Liver (tissue), 9 donors: ENCODE results near the gene MYO3B. TPM values are rescaled to one million over a fixed set of nuclear protein-coding genes. Genes with fewer than 3 reads are reported as not detected.

ENCODE experiments used
- DNase-seq: peaks from one replicate; pipeline ENCODE4 v3.0.0-alpha.2; 2017; ENCODE audit warnings: low spot score
- H3K27ac ChIP-seq, 2 donors: one replicate each; pipeline ENCODE4 v1.7.0; 2013; ENCODE audit warnings: inconsistent platforms in 2 of 2, low read length in 2 of 2, control low read depth in 1 of 2, low read depth in 1 of 2, mild to moderate bottlenecking in 1 of 2
- H3K27me3 ChIP-seq, 4 donors: one replicate each; pipeline versions ENCODE4 v1.6.1 to v1.7.0; 2013; ENCODE audit warnings: low read length in 3 of 4, inconsistent platforms in 1 of 4, mild to moderate bottlenecking in 1 of 4, moderate library complexity in 1 of 4; ENCODE audit not compliant: control insufficient read depth in 4 of 4, insufficient read depth in 4 of 4
- H3K36me3 ChIP-seq, 4 donors: one replicate each; pipeline versions ENCODE4 v1.6.1 to v1.7.0; 2013; ENCODE audit warnings: low read length in 3 of 4, mild to moderate bottlenecking in 3 of 4, low read depth in 1 of 4, moderate library complexity in 1 of 4; ENCODE audit not compliant: control insufficient read depth in 4 of 4, insufficient read depth in 3 of 4
- H3K4me1 ChIP-seq, 4 donors: one replicate each; pipeline versions ENCODE4 v1.6.1 to v1.7.0; 2013; ENCODE audit warnings: low read length in 3 of 4, mild to moderate bottlenecking in 3 of 4, moderate library complexity in 1 of 4; ENCODE audit not compliant: control insufficient read depth in 4 of 4, insufficient read depth in 4 of 4
- H3K4me3 ChIP-seq, 3 donors: one replicate each; pipeline versions ENCODE4 v1.6.1 to v1.7.0; 2013; ENCODE audit warnings: low read length in 3 of 3, control low read depth in 1 of 3, low read depth in 1 of 3, mild to moderate bottlenecking in 1 of 3
- H3K9ac ChIP-seq, 2 donors: one replicate each; pipeline ENCODE4 v1.7.0; 2013; ENCODE audit warnings: low read length in 2 of 2, mild to moderate bottlenecking in 2 of 2, moderate library complexity in 2 of 2, control low read depth in 1 of 2, low read depth in 1 of 2
- H3K9me3 ChIP-seq, 4 donors: one replicate each; pipeline versions ENCODE4 v1.6.1 to v1.7.0; 2013; ENCODE audit warnings: low read length in 3 of 4; ENCODE audit not compliant: control insufficient read depth in 4 of 4
- FOXA1 ChIP-seq: IDR thresholded peaks from 2 replicates; pipeline ENCODE4 v1.6.1; 2016; ENCODE audit warnings: antibody characterized with exemption
- FOXA2 ChIP-seq: IDR thresholded peaks from 2 replicates; pipeline ENCODE4 v1.6.1; 2016; ENCODE audit warnings: antibody characterized with exemption
- GABPA ChIP-seq, 2 donors: IDR thresholded peaks in 1 of 2; conservative IDR thresholded peaks in 1 of 2; 2 replicates each; pipeline ENCODE4 v1.6.1; 2016; ENCODE audit warnings: antibody characterized with exemption in 2 of 2, mild to moderate bottlenecking in 1 of 2, moderate library complexity in 1 of 2
- HNF4A ChIP-seq, 2 donors: conservative IDR thresholded peaks; 2 replicates each; pipeline ENCODE4 v1.6.1; 2016; ENCODE audit warnings: antibody characterized with exemption in 2 of 2, mild to moderate bottlenecking in 2 of 2
- HNF4G ChIP-seq: IDR thresholded peaks from 2 replicates; pipeline ENCODE4 v1.6.1; 2016; ENCODE audit warnings: antibody characterized with exemption
- JUND ChIP-seq, 2 donors: IDR thresholded peaks; 2 replicates each; pipeline ENCODE4 v1.6.1; 2016; ENCODE audit warnings: antibody characterized with exemption in 2 of 2
- NR2F2 ChIP-seq: IDR thresholded peaks from 2 replicates; pipeline ENCODE4 v1.6.1; 2016; ENCODE audit warnings: antibody characterized with exemption
- RAD21 ChIP-seq, 2 donors: IDR thresholded peaks; 2 replicates each; pipeline ENCODE4 v1.6.1; 2016; ENCODE audit warnings: antibody characterized with exemption in 2 of 2, mild to moderate bottlenecking in 2 of 2
- RXRA ChIP-seq, 2 donors: IDR thresholded peaks; 2 replicates each; pipeline ENCODE4 v1.6.1; 2017 to 2018; ENCODE audit warnings: antibody characterized with exemption in 2 of 2, mild to moderate bottlenecking in 1 of 2
- SP1 ChIP-seq: IDR thresholded peaks from 2 replicates; pipeline ENCODE4 v1.6.1; 2018; ENCODE audit warnings: antibody characterized with exemption, mild to moderate bottlenecking
- TAF1 ChIP-seq: conservative IDR thresholded peaks from 2 replicates; pipeline ENCODE4 v1.6.1; 2016; ENCODE audit warnings: antibody characterized with exemption, mild to moderate bottlenecking
- YY1 ChIP-seq: IDR thresholded peaks from 2 replicates; pipeline ENCODE4 v1.6.1; 2016; ENCODE audit warnings: antibody characterized with exemption, mild to moderate bottlenecking
- WGBS: extraction: QIAGEN DNeasy Blood & Tissue Kit; methylation state at CpG from one replicate; pipeline ENCODE4 v1.1.7; 2013; 5-methylcytosine and 5-hydroxymethylcytosine counted together
- polyA plus RNA-seq, 2 donors: library from polyadenylated mRNA; stranded (reverse) in 1 of 2; unstranded in 1 of 2; fragments of 200-250 nt in 1 of 2; fragments of >200 nt in 1 of 2; fragmentation: Nextera tagmentation in 1 of 2; extraction: Ambion mirVana in 1 of 2; gene quantifications; one replicate each; pipeline versions ENCODE4 v1.2.1 to v1.2.3, GENCODE V29; 2013 to 2015
- total RNA-seq, 2 donors: library from RNA; depleted of rRNA; stranded (reverse); fragments of >200 nt; gene quantifications; one replicate each; pipeline ENCODE4 v1.2.3, GENCODE V29; 2014
- TF ChIP-seq, protein P1 (sequence below): IDR thresholded peaks from 2 replicates; pipeline ENCODE4 v1.6.1; 2016; ENCODE audit warnings: antibody characterized with exemption
- TF ChIP-seq, protein P2 (sequence below): IDR thresholded peaks from 2 replicates; pipeline ENCODE4 v1.6.1; 2016; ENCODE audit warnings: antibody characterized with exemption
- TF ChIP-seq, protein P3 (sequence below): fragments of 150-350 bp; IDR thresholded peaks from 2 replicates; pipeline ENCODE4 v1.5.1; 2017; ENCODE audit warnings: improper control_type of control experiment, low read depth, low read length; ENCODE audit not compliant: missing input control
- TF ChIP-seq, protein P4 (sequence below): IDR thresholded peaks from 2 replicates; pipeline ENCODE4 v1.6.1; 2016; ENCODE audit warnings: antibody characterized with exemption
- TF ChIP-seq, protein P5 (sequence below): IDR thresholded peaks from 2 replicates; pipeline ENCODE4 v1.6.1; 2016; ENCODE audit warnings: antibody characterized with exemption, mild to moderate bottlenecking
- donor health status: healthy.
- donor health status: healthy.
- donor health status: healthy.
- donor health status: healthy.
- donor health status: healthy.

MYO3B gene
- total and polyA plus RNA-seq, 4 donors = under 0.01 to 0.05 TPM; not detected in 2

DNA sequence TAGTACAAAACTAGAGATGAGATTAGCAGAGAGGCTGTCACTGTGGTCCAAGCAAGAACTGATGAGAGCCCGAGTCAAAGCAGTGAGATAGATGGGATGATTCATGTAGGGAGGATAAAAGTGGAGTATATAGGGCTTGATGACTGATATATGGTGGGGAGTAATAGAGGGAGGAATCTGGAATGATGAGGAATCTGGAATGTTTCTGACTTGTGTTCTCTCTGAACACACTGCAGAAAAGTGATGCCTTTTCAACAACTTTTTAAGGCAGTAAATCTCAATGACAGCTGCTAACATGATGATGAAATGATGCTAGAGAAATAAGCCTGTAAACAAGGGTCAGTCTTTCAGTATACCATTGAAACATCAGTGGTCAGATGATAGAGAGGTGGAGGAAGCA lies 393.7 kb downstream of the MYO3B start (continued):
- TF ChIP-seq, protein P1, sequence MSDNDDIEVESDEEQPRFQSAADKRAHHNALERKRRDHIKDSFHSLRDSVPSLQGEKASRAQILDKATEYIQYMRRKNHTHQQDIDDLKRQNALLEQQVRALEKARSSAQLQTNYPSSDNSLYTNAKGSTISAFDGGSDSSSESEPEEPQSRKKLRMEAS = no peak
- TF ChIP-seq SP1 = no peak

DNA sequence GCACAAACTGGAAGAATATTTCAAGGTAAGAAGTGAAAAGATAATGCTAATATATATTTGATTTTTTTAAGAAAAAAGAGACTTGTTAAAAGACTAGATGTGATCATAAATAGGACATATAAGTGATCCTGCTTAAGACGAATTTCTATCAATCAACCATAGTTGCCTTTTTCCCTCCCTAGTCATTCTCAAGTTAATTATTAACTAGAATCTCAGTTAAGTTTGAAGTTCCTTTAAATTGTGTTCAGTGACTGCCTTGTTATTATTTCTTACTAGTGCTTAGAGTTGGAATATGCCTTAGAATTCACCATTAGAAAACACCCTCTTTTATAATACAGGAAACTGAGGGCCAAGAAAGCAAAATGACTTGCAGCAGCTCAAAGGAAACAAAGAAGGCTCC lies 395.7 kb downstream of the MYO3B start:
- Histone ChIP-seq H3K4me3 (no peak overlapping the region), H3K9me3 (no peaks in the 10 kb centered on the region), H3K4me1 (no peaks in the 10 kb centered on the region), H3K27me3 (no peaks in the 10 kb centered on the region), H3K9ac (no peak overlapping the region), H3K27ac (no peak overlapping the region), H3K36me3 (no peaks in the 10 kb centered on the region)
- no peak for DNase-seq
- no peak for TF ChIP-seq YY1
- no peak for TF ChIP-seq HNF4G
- TF ChIP-seq, protein P1 = no peak
- TF ChIP-seq RXRA (IDR thresholded peaks at IDR 0.05) = no peak
- no peak for TF ChIP-seq GABPA (IDR thresholded peaks at IDR 0.05 in 1 of 2, conservative IDR thresholded peaks at IDR 0.05 in 1 of 2)
- TF ChIP-seq, protein P2, sequence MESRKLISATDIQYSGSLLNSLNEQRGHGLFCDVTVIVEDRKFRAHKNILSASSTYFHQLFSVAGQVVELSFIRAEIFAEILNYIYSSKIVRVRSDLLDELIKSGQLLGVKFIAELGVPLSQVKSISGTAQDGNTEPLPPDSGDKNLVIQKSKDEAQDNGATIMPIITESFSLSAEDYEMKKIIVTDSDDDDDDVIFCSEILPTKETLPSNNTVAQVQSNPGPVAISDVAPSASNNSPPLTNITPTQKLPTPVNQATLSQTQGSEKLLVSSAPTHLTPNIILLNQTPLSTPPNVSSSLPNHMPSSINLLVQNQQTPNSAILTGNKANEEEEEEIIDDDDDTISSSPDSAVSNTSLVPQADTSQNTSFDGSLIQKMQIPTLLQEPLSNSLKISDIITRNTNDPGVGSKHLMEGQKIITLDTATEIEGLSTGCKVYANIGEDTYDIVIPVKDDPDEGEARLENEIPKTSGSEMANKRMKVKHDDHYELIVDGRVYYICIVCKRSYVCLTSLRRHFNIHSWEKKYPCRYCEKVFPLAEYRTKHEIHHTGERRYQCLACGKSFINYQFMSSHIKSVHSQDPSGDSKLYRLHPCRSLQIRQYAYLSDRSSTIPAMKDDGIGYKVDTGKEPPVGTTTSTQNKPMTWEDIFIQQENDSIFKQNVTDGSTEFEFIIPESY = no peak
- TF ChIP-seq JUND (IDR thresholded peaks at IDR 0.05) = no peak
- TF ChIP-seq TAF1 = no peak
- TF ChIP-seq RAD21 (IDR thresholded peaks at IDR 0.05) = no peak
- TF ChIP-seq FOXA2 = no peak
- TF ChIP-seq, protein P3, sequence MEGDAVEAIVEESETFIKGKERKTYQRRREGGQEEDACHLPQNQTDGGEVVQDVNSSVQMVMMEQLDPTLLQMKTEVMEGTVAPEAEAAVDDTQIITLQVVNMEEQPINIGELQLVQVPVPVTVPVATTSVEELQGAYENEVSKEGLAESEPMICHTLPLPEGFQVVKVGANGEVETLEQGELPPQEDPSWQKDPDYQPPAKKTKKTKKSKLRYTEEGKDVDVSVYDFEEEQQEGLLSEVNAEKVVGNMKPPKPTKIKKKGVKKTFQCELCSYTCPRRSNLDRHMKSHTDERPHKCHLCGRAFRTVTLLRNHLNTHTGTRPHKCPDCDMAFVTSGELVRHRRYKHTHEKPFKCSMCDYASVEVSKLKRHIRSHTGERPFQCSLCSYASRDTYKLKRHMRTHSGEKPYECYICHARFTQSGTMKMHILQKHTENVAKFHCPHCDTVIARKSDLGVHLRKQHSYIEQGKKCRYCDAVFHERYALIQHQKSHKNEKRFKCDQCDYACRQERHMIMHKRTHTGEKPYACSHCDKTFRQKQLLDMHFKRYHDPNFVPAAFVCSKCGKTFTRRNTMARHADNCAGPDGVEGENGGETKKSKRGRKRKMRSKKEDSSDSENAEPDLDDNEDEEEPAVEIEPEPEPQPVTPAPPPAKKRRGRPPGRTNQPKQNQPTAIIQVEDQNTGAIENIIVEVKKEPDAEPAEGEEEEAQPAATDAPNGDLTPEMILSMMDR = no peak
- no peak for TF ChIP-seq SP1
- TF ChIP-seq, protein P4, sequence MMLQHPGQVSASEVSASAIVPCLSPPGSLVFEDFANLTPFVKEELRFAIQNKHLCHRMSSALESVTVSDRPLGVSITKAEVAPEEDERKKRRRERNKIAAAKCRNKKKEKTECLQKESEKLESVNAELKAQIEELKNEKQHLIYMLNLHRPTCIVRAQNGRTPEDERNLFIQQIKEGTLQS = no peak
- WGBS = 25% methylated on average over 1 of the region's 1 CpG

DNA sequence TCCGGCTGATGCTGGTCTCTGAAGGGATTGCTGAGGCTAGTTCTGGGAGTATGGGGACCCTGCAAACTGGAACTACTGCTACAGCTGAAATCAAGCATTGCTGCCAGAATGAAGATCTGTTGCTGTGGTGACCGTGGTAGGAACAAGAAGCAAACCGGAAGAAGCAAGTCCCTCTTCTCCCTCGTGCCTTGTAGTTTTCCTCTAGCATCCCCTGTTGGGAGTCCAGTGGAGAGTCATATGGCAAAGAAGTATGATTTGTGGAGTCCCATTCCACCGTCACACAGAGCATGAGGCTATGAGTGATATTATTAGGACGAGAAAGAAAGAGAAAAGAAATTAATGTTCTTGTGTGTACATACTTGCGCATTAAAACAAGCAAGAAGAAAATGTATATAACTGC lies 398.3 kb downstream of the MYO3B start:
- no peak overlapping the region for H3K27ac ChIP-seq
- 91% methylated on average over 7 of the region's 7 CpGs for WGBS
- H3K9ac ChIP-seq = no peak overlapping the region
- no peak for TF ChIP-seq YY1
- TF ChIP-seq NR2F2 = no peak
- TF ChIP-seq, protein P3 = no peak
- TF ChIP-seq SP1 = no peak
- TF ChIP-seq HNF4A (conservative IDR thresholded peaks at IDR 0.05) = no peak
- TF ChIP-seq TAF1 = no peak
- TF ChIP-seq FOXA1 = no peak
- TF ChIP-seq, protein P4 = no peak
- no peak for TF ChIP-seq GABPA (IDR thresholded peaks at IDR 0.05 in 1 of 2, conservative IDR thresholded peaks at IDR 0.05 in 1 of 2)
- no peak for TF ChIP-seq RXRA (IDR thresholded peaks at IDR 0.05)
- no peak for TF ChIP-seq JUND (IDR thresholded peaks at IDR 0.05)
- TF ChIP-seq, protein P5, sequence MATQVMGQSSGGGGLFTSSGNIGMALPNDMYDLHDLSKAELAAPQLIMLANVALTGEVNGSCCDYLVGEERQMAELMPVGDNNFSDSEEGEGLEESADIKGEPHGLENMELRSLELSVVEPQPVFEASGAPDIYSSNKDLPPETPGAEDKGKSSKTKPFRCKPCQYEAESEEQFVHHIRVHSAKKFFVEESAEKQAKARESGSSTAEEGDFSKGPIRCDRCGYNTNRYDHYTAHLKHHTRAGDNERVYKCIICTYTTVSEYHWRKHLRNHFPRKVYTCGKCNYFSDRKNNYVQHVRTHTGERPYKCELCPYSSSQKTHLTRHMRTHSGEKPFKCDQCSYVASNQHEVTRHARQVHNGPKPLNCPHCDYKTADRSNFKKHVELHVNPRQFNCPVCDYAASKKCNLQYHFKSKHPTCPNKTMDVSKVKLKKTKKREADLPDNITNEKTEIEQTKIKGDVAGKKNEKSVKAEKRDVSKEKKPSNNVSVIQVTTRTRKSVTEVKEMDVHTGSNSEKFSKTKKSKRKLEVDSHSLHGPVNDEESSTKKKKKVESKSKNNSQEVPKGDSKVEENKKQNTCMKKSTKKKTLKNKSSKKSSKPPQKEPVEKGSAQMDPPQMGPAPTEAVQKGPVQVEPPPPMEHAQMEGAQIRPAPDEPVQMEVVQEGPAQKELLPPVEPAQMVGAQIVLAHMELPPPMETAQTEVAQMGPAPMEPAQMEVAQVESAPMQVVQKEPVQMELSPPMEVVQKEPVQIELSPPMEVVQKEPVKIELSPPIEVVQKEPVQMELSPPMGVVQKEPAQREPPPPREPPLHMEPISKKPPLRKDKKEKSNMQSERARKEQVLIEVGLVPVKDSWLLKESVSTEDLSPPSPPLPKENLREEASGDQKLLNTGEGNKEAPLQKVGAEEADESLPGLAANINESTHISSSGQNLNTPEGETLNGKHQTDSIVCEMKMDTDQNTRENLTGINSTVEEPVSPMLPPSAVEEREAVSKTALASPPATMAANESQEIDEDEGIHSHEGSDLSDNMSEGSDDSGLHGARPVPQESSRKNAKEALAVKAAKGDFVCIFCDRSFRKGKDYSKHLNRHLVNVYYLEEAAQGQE = no peak
- TF ChIP-seq HNF4G = no peak
- TF ChIP-seq FOXA2 = no peak

More for the DNA sequence above, 398.3 kb downstream of the MYO3B start:
- Histone ChIP-seq H3K4me1 (no peaks in the 10 kb centered on the region), H3K36me3 (no peaks in the 10 kb centered on the region), H3K9me3 (no peaks in the 10 kb centered on the region), H3K4me3 (no peak overlapping the region), H3K27me3 (no peaks in the 10 kb centered on the region)
- no peak for DNase-seq
